Middle frontal gyrus (tissue), 1 donor: ENCODE data around the gene RTN4RL2.
"Not testable (repeated sequence)": the region's sequence is repeated elsewhere in the genome, so short reads cannot be mapped to it uniquely, and the experiment has no call there.

Experiments used
- DNase-seq: peaks from one replicate; pipeline ENCODE4 v3.0.0-alpha.2; 2015; ENCODE audit warnings: low spot score; ENCODE audit errors: extremely low spot score

Gene RTN4RL2

GRCh38 chr11:57432714-57433163, 27.6 kb upstream of the RTN4RL2 start:
- no peak for DNase-seq

GRCh38 chr11:57434640-57435546, 25.4 kb upstream of the RTN4RL2 start:
- no peak for DNase-seq

- DNase-seq: no peak
These were observed 24.3 kb upstream of the RTN4RL2 start for GRCh38 chr11:57436031-57436430.

GRCh38 chr11:57438345-57439285, 21.7 kb upstream of the RTN4RL2 start:
- DNase-seq: no peak

GRCh38 chr11:57439786-57440185, 20.5 kb upstream of the RTN4RL2 start:
- DNase-seq: no peak

GRCh38 chr11:57440744-57441414, 19.4 kb upstream of the RTN4RL2 start:
- DNase-seq: no peak

- no peak for DNase-seq
These were observed 15.8 kb upstream of the RTN4RL2 start for GRCh38 chr11:57444362-57445121.

GRCh38 chr11:57445122-57445394, 15.3 kb upstream of the RTN4RL2 start:
- not testable (repeated sequence) for DNase-seq

GRCh38 chr11:57446055-57446454, 14.3 kb upstream of the RTN4RL2 start:
- DNase-seq: no peak

- DNase-seq: no peak
These were observed 6.7 kb upstream of the RTN4RL2 start for GRCh38 chr11:57453543-57454177.

GRCh38 chr11:57456960-57457642, 3.2 kb upstream of the RTN4RL2 start:
- DNase-seq: peak; percentile 88

GRCh38 chr11:57457643-57458023, 2.7 kb upstream of the RTN4RL2 start:
- DNase-seq: no peak

GRCh38 chr11:57458060-57458409, 2.3 kb upstream of the RTN4RL2 start:
- no peak for DNase-seq

- no peak for DNase-seq
These were observed 1.7 kb upstream of the RTN4RL2 start for GRCh38 chr11:57458410-57459163.

- no peak for DNase-seq
These were observed 935 bp upstream of the RTN4RL2 start for GRCh38 chr11:57459164-57460021.

GRCh38 chr11:57460758-57461749, 726 bp downstream of the RTN4RL2 start:
- no peak for DNase-seq

GRCh38 chr11:57461841-57462489, 1.6 kb downstream of the RTN4RL2 start:
- DNase-seq: no peak
